SK-N-SH (cell line): Measurements from ENCODE around the gene DISP2. TPM values are rescaled to one million over a fixed set of nuclear protein-coding genes. Genes with fewer than 3 reads are reported as not detected.

Experiments used
- CTCF ChIA-PET: fragments of 300-600, 350-600 bp; formaldehyde crosslinking; extraction: SDS; loops from one replicate; lab custom pipeline; 2021; lab: Yijun Ruan, JAX
- POLR2A ChIA-PET: fragments of 350-600 bp; sonication (Branson Sonifier 250); formaldehyde crosslinking; extraction: SDS; loops from one replicate; lab custom pipeline; 2020; ENCODE audit warnings: antibody characterized with exemption, inconsistent platforms; lab: Yijun Ruan, JAX
- DNase-seq: peaks from one replicate; pipeline ENCODE4 v3.0.0; 2012
- H2AFZ ChIP-seq: fragments of 200-600 bp; sonication (generic); 2 replicates; pipeline ENCODE4 v1.8.1; 2016; ENCODE audit warnings: antibody characterized with exemption, mild to moderate bottlenecking, low read depth
- H3F3A ChIP-seq: fragments of 200-600 bp; sonication (generic); replicated peaks from 2 replicates; pipeline ENCODE3; 2016; ENCODE audit warnings: antibody characterized with exemption, mild to moderate bottlenecking; ENCODE audit not compliant: insufficient read depth
- H3K27ac ChIP-seq, 2 experiments: fragments of 200-500 bp in 1 of 2; fragments of 200-600 bp in 1 of 2; sonication (Bioruptor generic) in 1 of 2; sonication (generic), shearing (Covaris generic) in 1 of 2; 2 replicates each; pipeline versions ENCODE4 v1.5.1 to v1.6.1; 2014 to 2016; ENCODE audit warnings: low read depth in 2 of 2, inconsistent platforms in 1 of 2, low read length in 1 of 2, mild to moderate bottlenecking in 1 of 2, mixed read lengths in 1 of 2
- H3K27me3 ChIP-seq: fragments of 200-600 bp; sonication (generic), shearing (Covaris generic); 2 replicates; pipeline ENCODE4 v1.6.1; 2016; ENCODE audit warnings: mixed run types; ENCODE audit not compliant: insufficient read depth
- H3K36me3 ChIP-seq, 2 experiments: fragments of 200-500 bp in 1 of 2; fragments of 200-600 bp in 1 of 2; sonication (Bioruptor generic) in 1 of 2; sonication (generic) in 1 of 2; replicated peaks in 1 of 2; 2 replicates each; pipeline versions ENCODE3 to v1.5.1; 2014 to 2016; ENCODE audit warnings: low read length in 1 of 2, mild to moderate bottlenecking in 1 of 2; ENCODE audit not compliant: insufficient read depth in 2 of 2, control insufficient read depth in 1 of 2
- H3K4me1 ChIP-seq, 2 experiments: fragments of 200-500 bp in 1 of 2; fragments of 200-600 bp in 1 of 2; sonication (Bioruptor generic) in 1 of 2; sonication (generic), shearing (Covaris generic) in 1 of 2; 2 replicates each; pipeline versions ENCODE4 v1.5.1 to v1.6.1; 2014 to 2016; ENCODE audit warnings: low read depth in 1 of 2, low read length in 1 of 2, mixed run types in 1 of 2; ENCODE audit not compliant: insufficient read depth in 2 of 2, control insufficient read depth in 1 of 2
- H3K4me2 ChIP-seq: fragments of 200-600 bp; sonication (generic), shearing (Covaris generic); 2 replicates; pipeline ENCODE4 v1.6.1; 2017; ENCODE audit warnings: mixed run types
- H3K4me3 ChIP-seq, 2 experiments: fragments of 200-500 bp in 1 of 2; fragments of 200-600 bp in 1 of 2; sonication (Bioruptor generic) in 1 of 2; sonication (generic), shearing (Covaris generic) in 1 of 2; 2 replicates each; pipeline versions ENCODE4 v1.5.1 to v1.8.1; 2014 to 2016; ENCODE audit warnings: low read depth in 2 of 2, inconsistent platforms in 1 of 2, low read length in 1 of 2, mild to moderate bottlenecking in 1 of 2, mixed read lengths in 1 of 2, moderate library complexity in 1 of 2
- H3K79me2 ChIP-seq: fragments of 200-600 bp; sonication (generic); 2 replicates; pipeline ENCODE4 v1.8.1; 2017; ENCODE audit warnings: mild to moderate bottlenecking; ENCODE audit not compliant: insufficient read depth
- H3K9ac ChIP-seq: fragments of 200-600 bp; sonication (generic); 2 replicates; pipeline ENCODE4 v1.6.1; 2017; ENCODE audit warnings: mixed run types
- H3K9me2 ChIP-seq: fragments of 200-600 bp; sonication (generic); 2 replicates; pipeline ENCODE4 v1.6.1; 2017; ENCODE audit warnings: mixed run types
- H3K9me3 ChIP-seq: fragments of 200-600 bp; sonication (generic); 2 replicates; pipeline ENCODE4 v1.6.1; 2017; ENCODE audit warnings: mixed run types, mild to moderate bottlenecking, moderate library complexity
- H4K20me1 ChIP-seq: fragments of 200-600 bp; sonication (generic); 2 replicates; pipeline ENCODE4 v1.6.1; 2017; ENCODE audit warnings: mild to moderate bottlenecking, mixed run types; ENCODE audit not compliant: insufficient read depth
- EP300 ChIP-seq, 2 experiments: IDR thresholded peaks; 2 replicates each; pipeline versions ENCODE4 v1.4.0 to v1.6.1; 2012; ENCODE audit warnings: borderline replicate concordance in 1 of 2, low read depth in 1 of 2, low read length in 1 of 2
- FOSL2 ChIP-seq: IDR thresholded peaks from 2 replicates; pipeline ENCODE4 v1.4.0; 2012; ENCODE audit warnings: low read depth, mild to moderate bottlenecking, moderate library complexity, borderline replicate concordance
- JUND ChIP-seq: IDR thresholded peaks from 2 replicates; pipeline ENCODE4 v1.4.0; 2012
- MEF2A ChIP-seq: IDR thresholded peaks from 2 replicates; pipeline ENCODE4 v1.4.0; 2012; ENCODE audit warnings: low read depth, borderline replicate concordance
- NFIC ChIP-seq: IDR thresholded peaks from 2 replicates; pipeline ENCODE4 v1.4.0; 2012; ENCODE audit warnings: borderline replicate concordance
- NRF1 ChIP-seq: IDR thresholded peaks from 2 replicates; pipeline ENCODE4 v1.6.1; 2012; ENCODE audit warnings: low read depth, mild to moderate bottlenecking, low read length
- RAD21 ChIP-seq: IDR thresholded peaks from 2 replicates; pipeline ENCODE4 v1.6.1; 2012; ENCODE audit warnings: mild to moderate bottlenecking, low read length
- RCOR1 ChIP-seq: fragments of 150-350 bp; IDR thresholded peaks from 2 replicates; pipeline ENCODE4 v1.6.1; 2017; ENCODE audit warnings: antibody characterized with exemption, low read length
- RFX5 ChIP-seq: IDR thresholded peaks from 2 replicates; pipeline ENCODE4 v1.6.1; 2012; ENCODE audit warnings: mild to moderate bottlenecking, improper control_type of control experiment, low read length
- SIN3A ChIP-seq: IDR thresholded peaks from 2 replicates; pipeline ENCODE4 v1.6.1; 2012; ENCODE audit warnings: low read depth, mild to moderate bottlenecking, low read length, moderate library complexity, borderline replicate concordance
- SMC3 ChIP-seq: IDR thresholded peaks from 2 replicates; pipeline ENCODE4 v1.6.1; 2012; ENCODE audit warnings: low read depth, low read length, improper control_type of control experiment
- TCF12 ChIP-seq: IDR thresholded peaks from 2 replicates; pipeline ENCODE4 v1.4.0; 2012
- YY1 ChIP-seq: IDR thresholded peaks from 2 replicates; pipeline ENCODE4 v1.4.0; 2012; ENCODE audit warnings: low read depth, mild to moderate bottlenecking
- WGBS: methylation state at CpG from one replicate; pipeline ENCODE4 v1.1.6; 2017; ENCODE audit warnings: low lambda C conversion rate; 5-methylcytosine and 5-hydroxymethylcytosine counted together
- polyA plus RNA-seq, 3 experiments: library from polyadenylated mRNA; depleted of rRNA; stranded (reverse); fragments of >200 nt; gene quantifications; 2 replicates each; pipeline ENCODE4 v1.2.3, GENCODE V29; 2012
- TF ChIP-seq, protein P1 (sequence below): fragments of 200-600 bp; sonication (generic); IDR thresholded peaks from 2 replicates; pipeline ENCODE4 v1.6.1; 2017; ENCODE audit warnings: antibody characterized with exemption, mild to moderate bottlenecking, moderate library complexity
- TF ChIP-seq, protein P2 (sequence below): fragments of 150-350 bp; IDR thresholded peaks from 2 replicates; pipeline ENCODE4 v1.6.1; 2016; ENCODE audit warnings: mild to moderate bottlenecking, low read depth, low read length
- TF ChIP-seq, protein P3 (sequence below): IDR thresholded peaks from 2 replicates; pipeline ENCODE4; 2012
- TF ChIP-seq, protein P4 (sequence below): IDR thresholded peaks from 2 replicates; pipeline ENCODE4 v1.4.0; 2012; ENCODE audit warnings: low read depth
- TF ChIP-seq, protein P5 (sequence below): IDR thresholded peaks from 2 replicates; pipeline ENCODE4 v1.6.1; 2012; ENCODE audit warnings: mild to moderate bottlenecking, low read depth, low read length, moderate library complexity

The DISP2 gene
- polyA plus RNA-seq, 1 of the 3 experiments (the other 2 are of a cell fraction), result 0.12 TPM

DNA sequence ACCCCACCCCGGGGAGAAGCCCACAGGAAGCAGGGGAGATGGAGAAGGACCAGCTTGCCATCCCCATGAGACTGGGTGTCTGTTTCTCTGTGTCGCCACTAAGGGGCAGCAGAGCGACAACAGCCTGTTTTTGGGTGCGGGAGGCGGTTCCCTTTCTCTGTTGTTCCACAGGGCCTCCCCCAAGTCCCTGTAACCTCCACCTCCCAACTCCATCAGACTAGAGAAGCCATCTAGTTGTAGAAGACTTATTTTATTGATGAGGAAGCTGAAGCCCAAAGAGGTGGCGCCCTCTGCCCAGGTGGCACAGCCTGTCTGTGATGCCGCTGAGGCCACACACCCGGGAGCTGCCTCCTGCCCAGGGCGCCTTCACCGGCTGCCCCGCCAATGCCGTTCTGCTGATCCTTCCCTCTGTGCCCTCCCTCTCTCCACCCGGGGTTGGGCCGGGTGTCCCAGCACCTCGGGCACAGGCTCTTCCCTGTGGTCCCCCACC is 13.3 kb upstream of the DISP2 start:
- Histone ChIP-seq H2AFZ (no peak overlapping the region; the same call in 1 of the 2 replicates), H3K27ac (peak overlapping the region in 1 of 2 experiments; percentile 98; a peak in 2 of 4 replicates), H3K9me3 (no peaks in the 10 kb centered on the region), H3K27me3 (no peaks in the 10 kb centered on the region), H3F3A (peaks cover 39% of the 10 kb centered on the region), H3K4me1 (peaks cover 31 to 35% of the 10 kb centered on the region in 2 experiments; a peak in 3 of 4 replicates), H3K4me2 (0 out of 2 replicates have a peak overlapping the region, but pooled peaks have one; percentile 57), H3K9ac (no peak overlapping the region), H3K79me2 (peaks cover 16% of the 10 kb centered on the region), H4K20me1 (no peaks in the 10 kb centered on the region), H3K9me2 (no peaks in the 10 kb centered on the region), H3K4me3 (no peak overlapping the region; a peak in 1 of 4 replicates), H3K36me3 (no peaks in the 10 kb centered on the region)
- ChIA-PET POLR2A (interaction anchor here (1.1 to 1.3 kb wide), 3 partner anchors 10 to 77 kb away, joined by 3 to 5 read pairs (median 3); no protein-coding TSS in a partner anchor), CTCF (interaction anchor here (0.6 to 70.6 kb wide), 26 partner anchors 3 to 220 kb away, joined by 3 to 2194 read pairs (median 5); partner anchors contain the start of genes ANKRD63, BAHD1, CCDC32 and CCDC9B)
- DNase-seq, result peak; percentile 87
- TF ChIP-seq MEF2A (no peak), TCF12 (no peak), RFX5 (no peak), RAD21 (peak; percentile 83), SMC3 (peak; percentile 79), YY1 (no peak)
- TF ChIP-seq, protein P1, sequence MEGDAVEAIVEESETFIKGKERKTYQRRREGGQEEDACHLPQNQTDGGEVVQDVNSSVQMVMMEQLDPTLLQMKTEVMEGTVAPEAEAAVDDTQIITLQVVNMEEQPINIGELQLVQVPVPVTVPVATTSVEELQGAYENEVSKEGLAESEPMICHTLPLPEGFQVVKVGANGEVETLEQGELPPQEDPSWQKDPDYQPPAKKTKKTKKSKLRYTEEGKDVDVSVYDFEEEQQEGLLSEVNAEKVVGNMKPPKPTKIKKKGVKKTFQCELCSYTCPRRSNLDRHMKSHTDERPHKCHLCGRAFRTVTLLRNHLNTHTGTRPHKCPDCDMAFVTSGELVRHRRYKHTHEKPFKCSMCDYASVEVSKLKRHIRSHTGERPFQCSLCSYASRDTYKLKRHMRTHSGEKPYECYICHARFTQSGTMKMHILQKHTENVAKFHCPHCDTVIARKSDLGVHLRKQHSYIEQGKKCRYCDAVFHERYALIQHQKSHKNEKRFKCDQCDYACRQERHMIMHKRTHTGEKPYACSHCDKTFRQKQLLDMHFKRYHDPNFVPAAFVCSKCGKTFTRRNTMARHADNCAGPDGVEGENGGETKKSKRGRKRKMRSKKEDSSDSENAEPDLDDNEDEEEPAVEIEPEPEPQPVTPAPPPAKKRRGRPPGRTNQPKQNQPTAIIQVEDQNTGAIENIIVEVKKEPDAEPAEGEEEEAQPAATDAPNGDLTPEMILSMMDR, result peak; percentile 80
- WGBS, result 47% methylated on average over 13 of the region's 15 CpGs

DNA sequence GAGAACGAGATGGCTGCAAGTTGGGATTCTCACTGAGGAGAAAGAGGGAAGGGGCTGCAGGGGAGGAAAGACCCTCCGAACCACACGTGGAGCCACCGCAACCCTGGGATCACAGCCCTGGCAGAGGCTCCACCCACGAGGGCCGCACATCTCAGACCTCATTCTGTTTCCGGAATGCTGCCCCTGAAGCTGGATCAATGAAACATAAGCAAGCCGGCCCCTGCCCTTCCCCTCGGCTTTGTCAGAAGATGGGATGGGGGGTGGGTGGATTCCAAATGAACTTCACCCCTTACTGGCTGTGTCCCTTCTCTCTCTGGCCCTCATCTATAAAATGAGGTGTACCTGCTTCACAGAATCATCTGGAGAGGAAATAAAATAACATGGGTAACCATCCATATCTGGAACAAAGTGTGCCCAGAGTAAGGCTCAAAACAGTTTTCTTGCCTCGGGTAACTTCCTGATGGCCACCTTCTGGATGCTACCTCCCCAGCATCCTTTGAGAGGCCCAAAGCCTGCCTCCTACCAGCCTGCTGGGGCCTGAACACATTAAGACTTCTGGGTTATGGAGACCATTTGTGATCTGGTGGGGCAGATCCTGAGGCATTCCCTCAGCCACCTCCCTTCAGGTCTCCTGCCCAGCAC is 12.7 kb upstream of the DISP2 start:
- no peak overlapping the region for H3K27ac ChIP-seq
- H2AFZ ChIP-seq, result no peak overlapping the region; the same call in 1 of the 2 replicates
- H3K4me1 ChIP-seq, result peaks cover 24 to 28% of the 10 kb centered on the region in 2 experiments; a peak in 3 of 4 replicates
- H3K4me2 ChIP-seq, result no peak overlapping the region
- no peak for DNase-seq
- no peaks in the 10 kb centered on the region for H3K9me2 ChIP-seq
- H3K27me3 ChIP-seq, result no peaks in the 10 kb centered on the region
- peaks cover 9% of the 10 kb centered on the region for H3K79me2 ChIP-seq
- peaks cover 35% of the 10 kb centered on the region for H3F3A ChIP-seq
- no peaks in the 10 kb centered on the region for H3K9me3 ChIP-seq
- H4K20me1 ChIP-seq, result no peaks in the 10 kb centered on the region
- 67% methylated on average over 10 of the region's 10 CpGs for WGBS
- H3K9ac ChIP-seq, result no peak overlapping the region
- POLR2A ChIA-PET, result interaction anchor here (1.2 to 1.3 kb wide), 2 partner anchors 72 to 77 kb away, joined by 3 to 5 read pairs; no protein-coding TSS in a partner anchor
- CTCF ChIA-PET, result interaction anchor here (0.6 to 70.6 kb wide), 22 partner anchors 4 to 220 kb away, joined by 3 to 2194 read pairs (median 7); partner anchors contain the start of genes ANKRD63, BAHD1, CCDC32 and CCDC9B
- no peaks in the 10 kb centered on the region for H3K36me3 ChIP-seq
- no peak overlapping the region for H3K4me3 ChIP-seq
- no peak for TF ChIP-seq NFIC
- no peak for TF ChIP-seq FOSL2
- TF ChIP-seq, protein P2, sequence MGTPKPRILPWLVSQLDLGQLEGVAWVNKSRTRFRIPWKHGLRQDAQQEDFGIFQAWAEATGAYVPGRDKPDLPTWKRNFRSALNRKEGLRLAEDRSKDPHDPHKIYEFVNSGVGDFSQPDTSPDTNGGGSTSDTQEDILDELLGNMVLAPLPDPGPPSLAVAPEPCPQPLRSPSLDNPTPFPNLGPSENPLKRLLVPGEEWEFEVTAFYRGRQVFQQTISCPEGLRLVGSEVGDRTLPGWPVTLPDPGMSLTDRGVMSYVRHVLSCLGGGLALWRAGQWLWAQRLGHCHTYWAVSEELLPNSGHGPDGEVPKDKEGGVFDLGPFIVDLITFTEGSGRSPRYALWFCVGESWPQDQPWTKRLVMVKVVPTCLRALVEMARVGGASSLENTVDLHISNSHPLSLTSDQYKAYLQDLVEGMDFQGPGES, result no peak
- no peak for TF ChIP-seq YY1
- TF ChIP-seq JUND, result no peak
- no peak for TF ChIP-seq SIN3A
- TF ChIP-seq RCOR1, result no peak
- no peak for TF ChIP-seq EP300 (IDR thresholded peaks at IDR 0.05; ENCODE audit: borderline replicate concordance in 1 of 2, low read depth in 1 of 2, low read length in 1 of 2)
- TF ChIP-seq NRF1, result no peak
- TF ChIP-seq, protein P3, sequence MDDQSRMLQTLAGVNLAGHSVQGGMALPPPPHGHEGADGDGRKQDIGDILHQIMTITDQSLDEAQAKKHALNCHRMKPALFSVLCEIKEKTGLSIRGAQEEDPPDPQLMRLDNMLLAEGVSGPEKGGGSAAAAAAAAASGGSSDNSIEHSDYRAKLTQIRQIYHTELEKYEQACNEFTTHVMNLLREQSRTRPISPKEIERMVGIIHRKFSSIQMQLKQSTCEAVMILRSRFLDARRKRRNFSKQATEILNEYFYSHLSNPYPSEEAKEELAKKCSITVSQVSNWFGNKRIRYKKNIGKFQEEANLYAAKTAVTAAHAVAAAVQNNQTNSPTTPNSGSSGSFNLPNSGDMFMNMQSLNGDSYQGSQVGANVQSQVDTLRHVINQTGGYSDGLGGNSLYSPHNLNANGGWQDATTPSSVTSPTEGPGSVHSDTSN, result no peak
- TF ChIP-seq, protein P4, sequence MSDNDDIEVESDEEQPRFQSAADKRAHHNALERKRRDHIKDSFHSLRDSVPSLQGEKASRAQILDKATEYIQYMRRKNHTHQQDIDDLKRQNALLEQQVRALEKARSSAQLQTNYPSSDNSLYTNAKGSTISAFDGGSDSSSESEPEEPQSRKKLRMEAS, result no peak
- TF ChIP-seq RAD21, result no peak
- TF ChIP-seq, protein P5, sequence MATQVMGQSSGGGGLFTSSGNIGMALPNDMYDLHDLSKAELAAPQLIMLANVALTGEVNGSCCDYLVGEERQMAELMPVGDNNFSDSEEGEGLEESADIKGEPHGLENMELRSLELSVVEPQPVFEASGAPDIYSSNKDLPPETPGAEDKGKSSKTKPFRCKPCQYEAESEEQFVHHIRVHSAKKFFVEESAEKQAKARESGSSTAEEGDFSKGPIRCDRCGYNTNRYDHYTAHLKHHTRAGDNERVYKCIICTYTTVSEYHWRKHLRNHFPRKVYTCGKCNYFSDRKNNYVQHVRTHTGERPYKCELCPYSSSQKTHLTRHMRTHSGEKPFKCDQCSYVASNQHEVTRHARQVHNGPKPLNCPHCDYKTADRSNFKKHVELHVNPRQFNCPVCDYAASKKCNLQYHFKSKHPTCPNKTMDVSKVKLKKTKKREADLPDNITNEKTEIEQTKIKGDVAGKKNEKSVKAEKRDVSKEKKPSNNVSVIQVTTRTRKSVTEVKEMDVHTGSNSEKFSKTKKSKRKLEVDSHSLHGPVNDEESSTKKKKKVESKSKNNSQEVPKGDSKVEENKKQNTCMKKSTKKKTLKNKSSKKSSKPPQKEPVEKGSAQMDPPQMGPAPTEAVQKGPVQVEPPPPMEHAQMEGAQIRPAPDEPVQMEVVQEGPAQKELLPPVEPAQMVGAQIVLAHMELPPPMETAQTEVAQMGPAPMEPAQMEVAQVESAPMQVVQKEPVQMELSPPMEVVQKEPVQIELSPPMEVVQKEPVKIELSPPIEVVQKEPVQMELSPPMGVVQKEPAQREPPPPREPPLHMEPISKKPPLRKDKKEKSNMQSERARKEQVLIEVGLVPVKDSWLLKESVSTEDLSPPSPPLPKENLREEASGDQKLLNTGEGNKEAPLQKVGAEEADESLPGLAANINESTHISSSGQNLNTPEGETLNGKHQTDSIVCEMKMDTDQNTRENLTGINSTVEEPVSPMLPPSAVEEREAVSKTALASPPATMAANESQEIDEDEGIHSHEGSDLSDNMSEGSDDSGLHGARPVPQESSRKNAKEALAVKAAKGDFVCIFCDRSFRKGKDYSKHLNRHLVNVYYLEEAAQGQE, result no peak
